Adipocyte (in vitro differentiated cells): ENCODE data around the gene CUL2.
"Not testable (repeated sequence)": the region's sequence is repeated elsewhere in the genome, so short reads cannot be mapped to it uniquely, and the experiment has no call there.

Experiments
- DNase-seq: peaks from one replicate; pipeline ENCODE4 v3.0.0-alpha.2; 2015; ENCODE audit warnings: low read depth
- H3K27me3 ChIP-seq: replicated peaks from 2 replicates; pipeline ENCODE4 v1.7.0; 2013; ENCODE audit warnings: mild to moderate bottlenecking, low read length, moderate library complexity; ENCODE audit not compliant: control insufficient read depth, insufficient read depth
- H3K36me3 ChIP-seq: 2 replicates; pipeline ENCODE4 v1.7.0; 2013; ENCODE audit warnings: low read length, mild to moderate bottlenecking, moderate library complexity; ENCODE audit not compliant: control insufficient read depth, insufficient read depth, severe bottlenecking
- H3K4me1 ChIP-seq: 2 replicates; pipeline ENCODE4 v1.7.0; 2013; ENCODE audit warnings: mild to moderate bottlenecking, low read length, moderate library complexity; ENCODE audit not compliant: control insufficient read depth, insufficient read depth
- H3K4me3 ChIP-seq: 2 replicates; pipeline ENCODE4 v1.7.0; 2013; ENCODE audit warnings: mild to moderate bottlenecking, low read length, moderate library complexity
- H3K9ac ChIP-seq: 2 replicates; pipeline ENCODE4 v1.7.0; 2013; ENCODE audit warnings: mild to moderate bottlenecking, low read length, moderate library complexity
- H3K9me3 ChIP-seq: 2 replicates; pipeline ENCODE4 v1.7.0; 2013; ENCODE audit warnings: mild to moderate bottlenecking, low read length, moderate library complexity; ENCODE audit not compliant: control insufficient read depth

Gene CUL2

GRCh38 chr10:34999532-34999931 is 90.6 kb downstream of the CUL2 start:
- no peak overlapping the region for H3K4me3 ChIP-seq
- H3K27me3 ChIP-seq = no peaks in the 10 kb centered on the region
- DNase-seq = no peak
- H3K36me3 ChIP-seq = no peaks in the 10 kb centered on the region
- no peaks in the 10 kb centered on the region for H3K9me3 ChIP-seq
- H3K9ac ChIP-seq = no peak overlapping the region
- H3K4me1 ChIP-seq = peaks cover 3% of the 10 kb centered on the region

- H3K9ac ChIP-seq = no peak overlapping the region
- peaks cover 3% of the 10 kb centered on the region for H3K4me1 ChIP-seq
- no peaks in the 10 kb centered on the region for H3K27me3 ChIP-seq
- H3K9me3 ChIP-seq = no peaks in the 10 kb centered on the region
- DNase-seq = no peak
- H3K4me3 ChIP-seq = no peak overlapping the region
- H3K36me3 ChIP-seq = no peaks in the 10 kb centered on the region
Observed at GRCh38 chr10:34998940-34999339, 91.2 kb downstream of the CUL2 start.

- Histone ChIP-seq H3K9me3 (no peaks in the 10 kb centered on the region), H3K9ac (no peak overlapping the region), H3K4me3 (no peak overlapping the region), H3K4me1 (peaks cover 12% of the 10 kb centered on the region), H3K27me3 (no peaks in the 10 kb centered on the region), H3K36me3 (no peaks in the 10 kb centered on the region)
- no peak for DNase-seq
Observed at GRCh38 chr10:34996843-34997242, 93.3 kb downstream of the CUL2 start.

GRCh38 chr10:34995925-34996324 is 94.2 kb downstream of the CUL2 start:
- Histone ChIP-seq H3K36me3 (no peaks in the 10 kb centered on the region), H3K27me3 (no peaks in the 10 kb centered on the region), H3K4me1 (peaks cover 18% of the 10 kb centered on the region), H3K9ac (no peak overlapping the region), H3K9me3 (no peaks in the 10 kb centered on the region), H3K4me3 (no peak overlapping the region)
- DNase-seq = no peak

- peaks cover 18% of the 10 kb centered on the region for H3K4me1 ChIP-seq
- no peaks in the 10 kb centered on the region for H3K36me3 ChIP-seq
- no peak overlapping the region for H3K9ac ChIP-seq
- no peaks in the 10 kb centered on the region for H3K27me3 ChIP-seq
- DNase-seq = peak; percentile 42
- H3K4me3 ChIP-seq = no peak overlapping the region
- H3K9me3 ChIP-seq = no peaks in the 10 kb centered on the region
Observed at GRCh38 chr10:34994565-34995142, 95.5 kb downstream of the CUL2 start.

- H3K4me3 ChIP-seq = no peak overlapping the region
- H3K4me1 ChIP-seq = peaks cover 18% of the 10 kb centered on the region
- DNase-seq = no peak
- H3K27me3 ChIP-seq = no peaks in the 10 kb centered on the region
- no peaks in the 10 kb centered on the region for H3K9me3 ChIP-seq
- H3K9ac ChIP-seq = no peak overlapping the region
- H3K36me3 ChIP-seq = no peaks in the 10 kb centered on the region
Observed at GRCh38 chr10:34993782-34994181, 96.4 kb downstream of the CUL2 start.

GRCh38 chr10:34991117-34991516 is 99.0 kb downstream of the CUL2 start:
- DNase-seq, H3K9me3 ChIP-seq, H3K36me3 ChIP-seq, H3K27me3 ChIP-seq, H3K4me3 ChIP-seq: not testable (repeated sequence)
- Histone ChIP-seq H3K9ac (peak overlapping the region; percentile 14), H3K4me1 (peaks cover 15% of the 10 kb centered on the region)

- peaks cover 23% of the 10 kb centered on the region for H3K9me3 ChIP-seq
- peaks cover 15% of the 10 kb centered on the region for H3K4me1 ChIP-seq
- H3K9ac ChIP-seq = no peak overlapping the region
- H3K27me3 ChIP-seq = no peaks in the 10 kb centered on the region
- H3K36me3 ChIP-seq = no peaks in the 10 kb centered on the region
- H3K4me3 ChIP-seq = no peak overlapping the region
- no peak for DNase-seq
Observed at GRCh38 chr10:34988397-34989067, 101.6 kb downstream of the CUL2 start.

GRCh38 chr10:34985823-34986222 is 104.3 kb downstream of the CUL2 start:
- peak; percentile 7 for DNase-seq
- peaks cover 23% of the 10 kb centered on the region for H3K9me3 ChIP-seq
- H3K27me3 ChIP-seq = no peaks in the 10 kb centered on the region
- no peaks in the 10 kb centered on the region for H3K36me3 ChIP-seq
- no peak overlapping the region for H3K4me3 ChIP-seq
- H3K4me1 ChIP-seq = no peaks in the 10 kb centered on the region
- no peak overlapping the region for H3K9ac ChIP-seq

- no peak overlapping the region for H3K9ac ChIP-seq
- no peaks in the 10 kb centered on the region for H3K4me1 ChIP-seq
- no peak for DNase-seq
- no peak overlapping the region for H3K4me3 ChIP-seq
- H3K36me3 ChIP-seq = no peaks in the 10 kb centered on the region
- H3K27me3 ChIP-seq = no peaks in the 10 kb centered on the region
- H3K9me3 ChIP-seq = peaks cover 23% of the 10 kb centered on the region
Observed at GRCh38 chr10:34985146-34985545, 105.0 kb downstream of the CUL2 start.

GRCh38 chr10:34981844-34982243 is 108.3 kb downstream of the CUL2 start:
- Histone ChIP-seq H3K9me3 (peaks cover 23% of the 10 kb centered on the region), H3K4me1 (no peaks in the 10 kb centered on the region), H3K4me3 (no peak overlapping the region), H3K27me3 (peaks cover 7% of the 10 kb centered on the region), H3K9ac (no peak overlapping the region), H3K36me3 (no peaks in the 10 kb centered on the region)
- DNase-seq = no peak

- Histone ChIP-seq H3K36me3 (no peaks in the 10 kb centered on the region), H3K4me3 (no peak overlapping the region), H3K9me3 (peaks cover 12% of the 10 kb centered on the region), H3K4me1 (no peaks in the 10 kb centered on the region), H3K9ac (no peak overlapping the region), H3K27me3 (peaks cover 7% of the 10 kb centered on the region)
- DNase-seq = no peak
Observed at GRCh38 chr10:34979938-34980337, 110.2 kb downstream of the CUL2 start.
